ENCODE data around the gene SNTG2.
"Not testable (repeated sequence)": the region's sequence is repeated elsewhere in the genome, so short reads cannot be mapped to it uniquely, and the experiment has no call there.

Gene SNTG2

DNA sequence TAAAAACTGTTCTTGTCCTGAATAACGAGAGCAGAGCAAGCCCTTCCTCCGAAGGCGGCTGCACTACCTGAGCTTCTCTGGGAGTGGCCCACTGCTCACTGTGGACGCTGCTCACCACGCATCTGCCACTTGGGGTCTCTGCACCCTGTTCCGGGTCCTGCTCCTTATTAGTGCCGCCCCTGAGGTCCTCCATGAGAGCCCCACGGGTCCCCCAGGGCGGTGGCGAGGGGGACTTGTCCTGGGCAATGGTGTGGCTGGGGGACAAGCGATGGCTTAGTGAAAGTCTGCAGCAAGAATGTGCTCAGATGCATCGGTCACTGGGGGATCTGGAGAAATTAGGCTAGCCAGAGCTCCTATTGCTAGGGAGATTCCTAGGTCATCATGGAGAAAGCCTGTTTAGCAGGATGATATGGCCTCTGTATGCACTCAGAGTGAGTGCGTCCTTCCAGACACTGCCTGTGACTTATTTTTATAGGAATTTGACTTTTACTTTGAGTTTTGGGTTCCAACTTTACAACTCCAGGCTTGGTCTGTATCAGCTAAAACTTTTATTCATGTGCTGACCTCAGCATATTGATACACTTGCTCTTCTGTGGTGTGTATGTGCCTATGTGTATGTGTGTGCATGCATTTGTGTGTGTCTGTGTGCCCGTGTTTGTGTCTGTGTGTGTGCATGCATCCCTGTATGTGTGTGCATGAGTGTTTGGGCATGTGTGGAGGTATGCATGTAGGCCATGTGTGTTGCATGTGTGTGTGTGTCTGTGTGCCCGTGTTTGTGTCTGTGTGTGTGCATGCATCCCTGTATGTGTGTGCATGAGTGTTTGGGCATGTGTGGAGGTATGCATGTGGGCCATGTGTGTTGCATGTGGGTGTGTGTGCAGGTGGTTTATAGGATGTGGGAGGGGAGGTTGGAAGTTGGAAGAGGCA, 129.5 kb downstream of the SNTG2 start:
- DNase-seq (ENCODE audit: low read depth): no peak
- no peak overlapping the region for H3K4me3 ChIP-seq (ENCODE audit: low read depth, low read length)
- TF ChIP-seq CTCF (IDR thresholded peaks at IDR 0.05; ENCODE audit: control insufficient read depth, extremely low read depth, insufficient read depth): no peak

- TF ChIP-seq CTCF (IDR thresholded peaks at IDR 0.05; ENCODE audit: control insufficient read depth, extremely low read depth, insufficient read depth): no peak
- no peak overlapping the region for H3K4me3 ChIP-seq (ENCODE audit: low read depth, low read length)
- no peak for DNase-seq (ENCODE audit: low read depth)
Measured at GRCh38 chr2:1081451-1082225, 131.0 kb downstream of the SNTG2 start.

- no peak overlapping the region for H3K4me3 ChIP-seq (ENCODE audit: low read depth, low read length)
- TF ChIP-seq CTCF (IDR thresholded peaks at IDR 0.05; ENCODE audit: control insufficient read depth, extremely low read depth, insufficient read depth): no peak
- DNase-seq (ENCODE audit: low read depth): no peak
Measured at GRCh38 chr2:1082456-1083205, 132.0 kb downstream of the SNTG2 start.

DNA sequence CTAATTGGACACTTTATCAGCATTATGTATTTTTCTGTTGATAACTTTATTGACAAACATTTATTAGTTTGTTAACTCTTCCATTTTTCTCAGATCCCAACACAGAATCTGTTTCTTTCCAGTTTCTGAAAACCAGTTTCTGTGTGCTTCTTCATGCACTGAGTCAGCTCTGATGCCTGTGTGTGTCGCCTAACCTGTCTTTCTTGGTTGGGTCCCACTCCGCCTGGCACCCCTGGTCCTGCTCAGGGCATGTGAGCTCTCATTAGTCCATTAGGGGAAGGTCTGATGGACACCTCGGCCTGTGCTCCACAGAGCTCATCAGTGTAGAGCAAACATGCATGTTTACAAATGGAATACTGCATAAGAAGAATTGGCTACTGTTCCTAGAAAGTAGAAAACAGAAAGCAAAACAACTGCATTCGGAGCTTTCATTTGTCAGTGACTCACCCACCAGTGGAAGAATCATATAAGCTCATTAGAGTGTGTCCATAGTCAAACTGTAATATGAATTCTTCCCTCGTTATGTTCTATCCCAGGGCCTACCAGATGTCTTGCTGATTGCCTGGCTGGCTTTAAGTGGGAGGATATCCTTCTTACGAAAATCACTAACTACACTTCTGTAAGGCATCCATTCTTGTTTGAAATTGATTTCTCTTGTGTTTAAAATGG, 137.7 kb downstream of the SNTG2 start:
- no peak overlapping the region for H3K4me3 ChIP-seq (ENCODE audit: low read depth, low read length)
- TF ChIP-seq CTCF (IDR thresholded peaks at IDR 0.05; ENCODE audit: control insufficient read depth, extremely low read depth, insufficient read depth): no peak
- DNase-seq (ENCODE audit: low read depth): no peak

DNA sequence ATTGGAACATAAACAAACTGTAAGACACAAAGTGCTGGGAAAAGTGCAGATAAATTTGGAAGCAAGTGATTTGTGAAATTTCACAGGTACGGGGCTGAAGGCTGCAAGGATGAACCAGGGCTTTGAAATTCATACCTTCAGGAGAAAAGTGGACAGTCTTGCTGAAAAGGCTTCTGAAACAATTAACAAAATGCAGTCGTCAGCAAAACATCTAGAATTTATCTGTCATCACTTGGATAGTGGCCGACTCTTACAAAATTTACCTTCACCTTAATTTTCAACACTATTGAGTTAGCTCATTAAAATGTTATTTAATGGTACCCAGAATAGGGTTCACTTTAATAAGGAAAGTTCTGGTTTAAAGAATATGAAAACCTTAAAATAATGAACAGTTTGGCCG, 138.3 kb downstream of the SNTG2 start:
- H3K4me3 ChIP-seq (ENCODE audit: low read depth, low read length): no peak overlapping the region
- DNase-seq (ENCODE audit: low read depth): no peak
- no peak for TF ChIP-seq CTCF (IDR thresholded peaks at IDR 0.05; ENCODE audit: control insufficient read depth, extremely low read depth, insufficient read depth)

- H3K4me3 ChIP-seq (ENCODE audit: low read depth, low read length): no peak overlapping the region
- TF ChIP-seq CTCF (IDR thresholded peaks at IDR 0.05; ENCODE audit: control insufficient read depth, extremely low read depth, insufficient read depth): no peak
- no peak for DNase-seq (ENCODE audit: low read depth)
Measured at GRCh38 chr2:1091895-1092585, 141.4 kb downstream of the SNTG2 start.

DNA sequence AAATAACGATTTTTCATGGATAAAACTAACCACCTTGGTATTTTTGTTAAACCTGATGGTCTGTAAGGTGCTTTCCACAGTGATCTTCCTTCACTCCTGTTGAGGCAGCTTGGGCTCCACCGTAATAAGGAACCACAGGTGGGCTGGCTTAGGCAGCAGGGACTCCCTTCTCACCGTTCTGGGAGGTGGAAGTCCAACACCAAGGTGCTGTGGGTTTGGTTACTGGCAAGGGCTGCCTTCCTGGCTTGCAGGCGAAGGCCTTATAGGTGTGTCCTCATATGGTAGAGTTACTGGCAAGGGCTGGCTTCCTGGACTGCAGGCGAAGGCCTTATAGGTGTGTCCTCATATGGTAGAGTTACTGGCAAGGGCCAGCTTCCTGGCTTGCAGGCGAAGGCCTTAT, 143.0 kb downstream of the SNTG2 start:
- not testable (repeated sequence) for DNase-seq (ENCODE audit: low read depth); H3K4me3 ChIP-seq (ENCODE audit: low read depth, low read length)

Data from LNCaP clone FGC (cell line).